ENCODE data around the gene ARHGEF35. TPM values are rescaled to one million over a fixed set of nuclear protein-coding genes. Genes with fewer than 3 reads are reported as not detected.
"Not testable (repeated sequence)": the region's sequence is repeated elsewhere in the genome, so short reads cannot be mapped to it uniquely, and the experiment has no call there.

ARHGEF35 gene
- total RNA-seq (2021) (27.6 and 29.6 TPM in 2 replicates), Bru-seq, nascent RNA (percentile 55 among the genes with signal in this experiment), BruChase-seq, experiment 1, labeled RNA remaining after a 2-hour chase (percentile 70 among the genes with signal in this experiment), BruChase-seq, experiment 2, labeled RNA remaining after a 6-hour chase (percentile 81 among the genes with signal in this experiment)
- long read RNA-seq, transcript ARHGEF35-201 (2 exons, 2,431 nt) = major isoform, 50 of 56 reads
- long read RNA-seq, partial matches to known transcripts = 5 of 56 reads
- long read RNA-seq, other reads (novel, unspliced or antisense) = 1 of 56 reads

- H4K20me1 ChIP-seq (ENCODE audit: insufficient read depth); DNase-seq; H3K4me2 ChIP-seq; CTCF ChIA-PET; H3K79me2 ChIP-seq (ENCODE audit: low read depth); H3F3A ChIP-seq (ENCODE audit: insufficient read depth, low read depth); H3K4me1 ChIP-seq (replicated peaks; ENCODE audit: insufficient read depth); H2AFZ ChIP-seq; H3K9me2 ChIP-seq (ENCODE audit: insufficient read depth); BruUV-seq (replicated peaks); H3K27me3 ChIP-seq (ENCODE audit: insufficient read depth, low read depth); H3K4me3 ChIP-seq; POLR2A ChIA-PET (ENCODE audit: unreplicated experiment); H3K27ac ChIP-seq; H3K36me3 ChIP-seq (ENCODE audit: low read depth); H3K9me3 ChIP-seq (ENCODE audit: insufficient read depth, low read depth); intact Hi-C loops (cut with micrococcal nuclease; ENCODE audit: unreplicated experiment): not testable (repeated sequence)
Measured at GRCh38 chr7:144195212-144195872, at the start of gene ARHGEF35. ARHGEF35 (minus strand) TSS chr7:144195833; CDS start chr7:144188383, 7,450 bp downstream.

GRCh38 chr7:144245372-144245771 is 49.7 kb upstream of the ARHGEF35 start:
- not testable (repeated sequence) for H3K4me1 ChIP-seq (replicated peaks; ENCODE audit: insufficient read depth); BruUV-seq (replicated peaks)

GRCh38 chr7:144239365-144239764 is 43.7 kb upstream of the ARHGEF35 start, which contains the start of gene OR2A42:
OR2A42 (minus strand) TSS chr7:144239605; CDS start chr7:144232843, 6,762 bp downstream.
- POLR2A ChIA-PET (ENCODE audit: unreplicated experiment); H3F3A ChIP-seq (ENCODE audit: insufficient read depth, low read depth); DNase-seq; H3K36me3 ChIP-seq (ENCODE audit: low read depth); H3K4me2 ChIP-seq; H3K4me1 ChIP-seq (replicated peaks; ENCODE audit: insufficient read depth); H3K27me3 ChIP-seq (ENCODE audit: insufficient read depth, low read depth); H3K9me2 ChIP-seq (ENCODE audit: insufficient read depth); H3K4me3 ChIP-seq; H4K20me1 ChIP-seq (ENCODE audit: insufficient read depth); intact Hi-C loops (cut with micrococcal nuclease; ENCODE audit: unreplicated experiment); H3K27ac ChIP-seq; CTCF ChIA-PET; H3K79me2 ChIP-seq (ENCODE audit: low read depth); BruUV-seq (replicated peaks); H3K9me3 ChIP-seq (ENCODE audit: insufficient read depth, low read depth); H2AFZ ChIP-seq: not testable (repeated sequence)

More at GRCh38 chr7:144245372-144245771, 49.7 kb upstream of the ARHGEF35 start:
- H4K20me1 ChIP-seq (ENCODE audit: insufficient read depth); CTCF ChIA-PET; H3K36me3 ChIP-seq (ENCODE audit: low read depth); H3K79me2 ChIP-seq (ENCODE audit: low read depth); H2AFZ ChIP-seq; H3K9me3 ChIP-seq (ENCODE audit: insufficient read depth, low read depth); intact Hi-C loops (cut with micrococcal nuclease; ENCODE audit: unreplicated experiment); POLR2A ChIA-PET (ENCODE audit: unreplicated experiment); H3K27ac ChIP-seq; H3K4me2 ChIP-seq; H3F3A ChIP-seq (ENCODE audit: insufficient read depth, low read depth); DNase-seq; H3K4me3 ChIP-seq; H3K27me3 ChIP-seq (ENCODE audit: insufficient read depth, low read depth); H3K9me2 ChIP-seq (ENCODE audit: insufficient read depth): not testable (repeated sequence)

GRCh38 chr7:144238530-144239082 is 43.0 kb upstream of the ARHGEF35 start:
- POLR2A ChIA-PET (ENCODE audit: unreplicated experiment); H3K79me2 ChIP-seq (ENCODE audit: low read depth); intact Hi-C loops (cut with micrococcal nuclease; ENCODE audit: unreplicated experiment); H2AFZ ChIP-seq; BruUV-seq (replicated peaks); H3K4me3 ChIP-seq; H3K4me1 ChIP-seq (replicated peaks; ENCODE audit: insufficient read depth); H3K9me3 ChIP-seq (ENCODE audit: insufficient read depth, low read depth); H3K27ac ChIP-seq; H3K36me3 ChIP-seq (ENCODE audit: low read depth); DNase-seq; H3K4me2 ChIP-seq; H3K9me2 ChIP-seq (ENCODE audit: insufficient read depth); H4K20me1 ChIP-seq (ENCODE audit: insufficient read depth); H3K27me3 ChIP-seq (ENCODE audit: insufficient read depth, low read depth); H3F3A ChIP-seq (ENCODE audit: insufficient read depth, low read depth); CTCF ChIA-PET: not testable (repeated sequence)

GRCh38 chr7:144233039-144233438 is 37.4 kb upstream of the ARHGEF35 start:
- H2AFZ ChIP-seq; H3K27ac ChIP-seq; BruUV-seq (replicated peaks); H3K36me3 ChIP-seq (ENCODE audit: low read depth); H3K4me1 ChIP-seq (replicated peaks; ENCODE audit: insufficient read depth); H3F3A ChIP-seq (ENCODE audit: insufficient read depth, low read depth); POLR2A ChIA-PET (ENCODE audit: unreplicated experiment); H4K20me1 ChIP-seq (ENCODE audit: insufficient read depth); H3K9me2 ChIP-seq (ENCODE audit: insufficient read depth); H3K9me3 ChIP-seq (ENCODE audit: insufficient read depth, low read depth); H3K4me3 ChIP-seq; H3K79me2 ChIP-seq (ENCODE audit: low read depth); DNase-seq; CTCF ChIA-PET; intact Hi-C loops (cut with micrococcal nuclease; ENCODE audit: unreplicated experiment); H3K27me3 ChIP-seq (ENCODE audit: insufficient read depth, low read depth); H3K4me2 ChIP-seq: not testable (repeated sequence)

- H3K36me3 ChIP-seq (ENCODE audit: low read depth); intact Hi-C loops (cut with micrococcal nuclease; ENCODE audit: unreplicated experiment); H3K4me2 ChIP-seq; POLR2A ChIA-PET (ENCODE audit: unreplicated experiment); H3K4me1 ChIP-seq (replicated peaks; ENCODE audit: insufficient read depth); H3K27ac ChIP-seq; H3K4me3 ChIP-seq; CTCF ChIA-PET; H4K20me1 ChIP-seq (ENCODE audit: insufficient read depth); H3F3A ChIP-seq (ENCODE audit: insufficient read depth, low read depth); H3K9me3 ChIP-seq (ENCODE audit: insufficient read depth, low read depth); H2AFZ ChIP-seq; H3K9me2 ChIP-seq (ENCODE audit: insufficient read depth); H3K27me3 ChIP-seq (ENCODE audit: insufficient read depth, low read depth); BruUV-seq (replicated peaks); H3K79me2 ChIP-seq (ENCODE audit: low read depth); DNase-seq: not testable (repeated sequence)
Measured at GRCh38 chr7:144231027-144231426, 35.4 kb upstream of the ARHGEF35 start.

- H3K79me2 ChIP-seq (ENCODE audit: low read depth); H3K4me3 ChIP-seq; H3K36me3 ChIP-seq (ENCODE audit: low read depth); H3K4me2 ChIP-seq; H4K20me1 ChIP-seq (ENCODE audit: insufficient read depth); BruUV-seq (replicated peaks); H2AFZ ChIP-seq; H3K9me2 ChIP-seq (ENCODE audit: insufficient read depth); intact Hi-C loops (cut with micrococcal nuclease; ENCODE audit: unreplicated experiment); H3K9me3 ChIP-seq (ENCODE audit: insufficient read depth, low read depth); DNase-seq; H3K27ac ChIP-seq; CTCF ChIA-PET; H3K4me1 ChIP-seq (replicated peaks; ENCODE audit: insufficient read depth); H3K27me3 ChIP-seq (ENCODE audit: insufficient read depth, low read depth); H3F3A ChIP-seq (ENCODE audit: insufficient read depth, low read depth); POLR2A ChIA-PET (ENCODE audit: unreplicated experiment): not testable (repeated sequence)
Measured at GRCh38 chr7:144228810-144229209, 33.2 kb upstream of the ARHGEF35 start.

Data from PC-9 (cell line).